ENCODE measurements around the gene AS3MT. TPM values are rescaled to one million over a fixed set of nuclear protein-coding genes. Genes with fewer than 3 reads are reported as not detected.

Gene AS3MT
- total and polyA plus RNA-seq, 11 donors: 5.2 to 42.2 (median 15.8) TPM

- H3K4me3 ChIP-seq: peak overlapping the region; percentile 51 to 95 (median 86)
- ATAC-seq: no peak
- WGBS, 4 donors: 0 to 1% (median 0%) methylated on average over 31 to 49 of the region's 49 CpGs
- no peaks in the 10 kb centered on the region for H3K27me3 ChIP-seq
- TF ChIP-seq, protein P1, sequence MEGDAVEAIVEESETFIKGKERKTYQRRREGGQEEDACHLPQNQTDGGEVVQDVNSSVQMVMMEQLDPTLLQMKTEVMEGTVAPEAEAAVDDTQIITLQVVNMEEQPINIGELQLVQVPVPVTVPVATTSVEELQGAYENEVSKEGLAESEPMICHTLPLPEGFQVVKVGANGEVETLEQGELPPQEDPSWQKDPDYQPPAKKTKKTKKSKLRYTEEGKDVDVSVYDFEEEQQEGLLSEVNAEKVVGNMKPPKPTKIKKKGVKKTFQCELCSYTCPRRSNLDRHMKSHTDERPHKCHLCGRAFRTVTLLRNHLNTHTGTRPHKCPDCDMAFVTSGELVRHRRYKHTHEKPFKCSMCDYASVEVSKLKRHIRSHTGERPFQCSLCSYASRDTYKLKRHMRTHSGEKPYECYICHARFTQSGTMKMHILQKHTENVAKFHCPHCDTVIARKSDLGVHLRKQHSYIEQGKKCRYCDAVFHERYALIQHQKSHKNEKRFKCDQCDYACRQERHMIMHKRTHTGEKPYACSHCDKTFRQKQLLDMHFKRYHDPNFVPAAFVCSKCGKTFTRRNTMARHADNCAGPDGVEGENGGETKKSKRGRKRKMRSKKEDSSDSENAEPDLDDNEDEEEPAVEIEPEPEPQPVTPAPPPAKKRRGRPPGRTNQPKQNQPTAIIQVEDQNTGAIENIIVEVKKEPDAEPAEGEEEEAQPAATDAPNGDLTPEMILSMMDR (IDR thresholded peaks at IDR 0.05): peak in 1 of 12 donors; percentile 14
- TF ChIP-seq POLR2A (IDR thresholded peaks at IDR 0.05): no peak
- peak overlapping the region; percentile 26 to 91 (median 84) for H3K27ac ChIP-seq
- H3K36me3 ChIP-seq: no peaks in the 10 kb centered on the region
- peak in 1 of 5 donors; percentile 13 for DNase-seq
- no peaks in the 10 kb centered on the region for H3K9me3 ChIP-seq
- intact Hi-C loops (cut with DNase I): loop anchor here in 8 of 10 donors (2.0 to 10.0 kb wide), 7 partner anchors 133 to 416 kb away; partner anchors contain the start of genes NT5C2 (in 1 of the 8) and RPEL1 (in 1 of the 8)
- H3K4me1 ChIP-seq: peaks cover 0 to 50% (median 34%) of the 10 kb centered on the region in 12 donors
Observed at GRCh38 chr10:102918817-102919245, 49.6 kb downstream of the AS3MT start.

- TF ChIP-seq, protein P1 (IDR thresholded peaks at IDR 0.05): no peak
- TF ChIP-seq POLR2A (IDR thresholded peaks at IDR 0.05): no peak
Observed at GRCh38 chr10:102919246-102919959, 50.1 kb downstream of the AS3MT start.

GRCh38 chr10:102919992-102920739 lies 50.9 kb downstream of the AS3MT start:
- H3K9me3 ChIP-seq: no peaks in the 10 kb centered on the region
- intact Hi-C loops (cut with DNase I): loop anchor here in 8 of 10 donors (2.0 to 10.0 kb wide), 7 partner anchors 132 to 415 kb away; partner anchors contain the start of genes NT5C2 (in 1 of the 8) and RPEL1 (in 1 of the 8)
- ATAC-seq: no peak
- no peak overlapping the region for H3K27ac ChIP-seq
- no peak for DNase-seq
- TF ChIP-seq, protein P1 (IDR thresholded peaks at IDR 0.05): no peak
- TF ChIP-seq POLR2A (IDR thresholded peaks at IDR 0.05): no peak
- peak overlapping the region in 10 of 12 donors; percentile 70 to 95 (median 86) for H3K4me3 ChIP-seq
- no peaks in the 10 kb centered on the region for H3K36me3 ChIP-seq
- WGBS, 4 donors: 49 to 52% (median 50%) methylated on average over 9 of the region's 9 CpGs
- H3K4me1 ChIP-seq: peaks cover 0 to 50% (median 33%) of the 10 kb centered on the region in 12 donors
- H3K27me3 ChIP-seq: no peaks in the 10 kb centered on the region

More at GRCh38 chr10:102919246-102919959, 50.1 kb downstream of the AS3MT start:
- intact Hi-C loops (cut with DNase I): loop anchor here in 8 of 10 donors (2.0 to 10.0 kb wide), 7 partner anchors 133 to 415 kb away; partner anchors contain the start of genes NT5C2 (in 1 of the 8) and RPEL1 (in 1 of the 8)
- Histone ChIP-seq H3K27ac (peak overlapping the region in 3 of 12 donors; percentile 82 to 87 (median 84)), H3K4me3 (peak overlapping the region; percentile 51 to 95 (median 86)), H3K36me3 (no peaks in the 10 kb centered on the region), H3K4me1 (peaks cover 0 to 50% (median 33%) of the 10 kb centered on the region in 12 donors), H3K9me3 (no peaks in the 10 kb centered on the region), H3K27me3 (no peaks in the 10 kb centered on the region)
- DNase-seq (peak in 2 of 5 donors; percentile 39 to 65), ATAC-seq (no peak)
- WGBS, 4 donors: 19 to 25% (median 20%) methylated on average over 15 to 47 of the region's 47 CpGs

All from heart left ventricle (tissue), 16 donors.